Fibroblast of skin of scalp (primary cell): ENCODE data around the gene ADAMTS19.

ENCODE experiments used
- DNase-seq: peaks from one replicate; pipeline ENCODE4 v3.0.0-alpha.2; 2013

The ADAMTS19 gene

GRCh38 chr5:129687941-129688340 is 227.8 kb downstream of the ADAMTS19 start:
- DNase-seq = no peak

GRCh38 chr5:129689045-129689444 is 228.9 kb downstream of the ADAMTS19 start:
- DNase-seq = no peak

GRCh38 chr5:129691220-129691619 is 231.1 kb downstream of the ADAMTS19 start:
- DNase-seq = no peak

GRCh38 chr5:129696636-129697035 is 236.5 kb downstream of the ADAMTS19 start:
- DNase-seq = no peak

GRCh38 chr5:129698661-129699060 is 238.6 kb downstream of the ADAMTS19 start:
- no peak for DNase-seq

- DNase-seq = peak; percentile 47
Measured at GRCh38 chr5:129716235-129716634, 256.1 kb downstream of the ADAMTS19 start.

GRCh38 chr5:129716651-129717050 is 256.6 kb downstream of the ADAMTS19 start:
- no peak for DNase-seq

- DNase-seq = no peak
Measured at GRCh38 chr5:129717751-129718310, 257.7 kb downstream of the ADAMTS19 start.

GRCh38 chr5:129718471-129719090 is 258.5 kb downstream of the ADAMTS19 start:
- peak; percentile 38 for DNase-seq

GRCh38 chr5:129724222-129724621 is 264.1 kb downstream of the ADAMTS19 start:
- no peak for DNase-seq

GRCh38 chr5:129724647-129725046 is 264.5 kb downstream of the ADAMTS19 start:
- DNase-seq = no peak

- no peak for DNase-seq
Measured at GRCh38 chr5:129739773-129740172, 279.7 kb downstream of the ADAMTS19 start.

- no peak for DNase-seq
Measured at GRCh38 chr5:129743541-129744187, 283.6 kb downstream of the ADAMTS19 start.

- no peak for DNase-seq
Measured at GRCh38 chr5:129745997-129746396, 285.9 kb downstream of the ADAMTS19 start.

GRCh38 chr5:129746876-129747275 is 286.8 kb downstream of the ADAMTS19 start:
- peak; percentile 19 for DNase-seq

- DNase-seq = no peak
Measured at GRCh38 chr5:129747572-129748407, 287.7 kb downstream of the ADAMTS19 start, which contains the start of gene MINAR2. MINAR2 (plus strand) TSS chr5:129748094; CDS start chr5:129748191, 97 bp downstream.

- no peak for DNase-seq
Measured at GRCh38 chr5:129748913-129749880, 289.1 kb downstream of the ADAMTS19 start.

- DNase-seq = no peak
Measured at GRCh38 chr5:129760636-129761325, 300.7 kb downstream of the ADAMTS19 start.

GRCh38 chr5:129763651-129764050 is 303.6 kb downstream of the ADAMTS19 start:
- DNase-seq = no peak

- no peak for DNase-seq
Measured at GRCh38 chr5:129766798-129767197, 306.7 kb downstream of the ADAMTS19 start.

- peak; percentile 90 for DNase-seq
Measured at GRCh38 chr5:129767927-129768380, 307.9 kb downstream of the ADAMTS19 start.
